ENCODE results near the gene STIM2.

Gene STIM2

GRCh38 chr4:26837993-26838842 is 22.4 kb upstream of the STIM2 start:
- DNase-seq: no peak

- no peak for DNase-seq
Observed at GRCh38 chr4:26839016-26839415, 21.6 kb upstream of the STIM2 start.

- DNase-seq: no peak
Observed at GRCh38 chr4:26839534-26839951, 21.1 kb upstream of the STIM2 start.

- DNase-seq: no peak
Observed at GRCh38 chr4:26840786-26841185, 19.9 kb upstream of the STIM2 start.

GRCh38 chr4:26842911-26843310 is 17.7 kb upstream of the STIM2 start:
- no peak for DNase-seq

GRCh38 chr4:26850528-26850927 is 10.1 kb upstream of the STIM2 start:
- DNase-seq: no peak

- no peak for DNase-seq
Observed at GRCh38 chr4:26851129-26851528, 9.5 kb upstream of the STIM2 start.

- DNase-seq: no peak
Observed at GRCh38 chr4:26854701-26855100, 5.9 kb upstream of the STIM2 start.

GRCh38 chr4:26856906-26857277 is 3.7 kb upstream of the STIM2 start:
- DNase-seq: no peak

GRCh38 chr4:26857278-26858034 is 3.2 kb upstream of the STIM2 start:
- DNase-seq: peak; percentile 94

- no peak for DNase-seq
Observed at GRCh38 chr4:26858035-26858918, 2.4 kb upstream of the STIM2 start.

- DNase-seq: no peak
Observed at GRCh38 chr4:26858947-26859401, 1.7 kb upstream of the STIM2 start.

- DNase-seq: no peak
Observed at GRCh38 chr4:26859762-26860156, 882 bp upstream of the STIM2 start.

- peak; percentile 72 for DNase-seq
Observed at GRCh38 chr4:26860922-26861433, 337 bp downstream of the STIM2 start.

- DNase-seq: peak; percentile 78
Observed at GRCh38 chr4:26861434-26862186, 969 bp downstream of the STIM2 start.

- no peak for DNase-seq
Observed at GRCh38 chr4:26862381-26862915, 1.8 kb downstream of the STIM2 start.

- no peak for DNase-seq
Observed at GRCh38 chr4:26863512-26863911, 2.9 kb downstream of the STIM2 start.

GRCh38 chr4:26864899-26865298 is 4.3 kb downstream of the STIM2 start:
- DNase-seq: no peak

GRCh38 chr4:26866203-26866602 is 5.6 kb downstream of the STIM2 start:
- no peak for DNase-seq

- no peak for DNase-seq
Observed at GRCh38 chr4:26866781-26867180, 6.1 kb downstream of the STIM2 start.

- DNase-seq: no peak
Observed at GRCh38 chr4:26867914-26868684, 7.5 kb downstream of the STIM2 start.
